Measurements from ENCODE around the gene PHYKPL. TPM values are rescaled to one million over a fixed set of nuclear protein-coding genes. Genes with fewer than 3 reads are reported as not detected.

PHYKPL gene
- total and polyA plus RNA-seq, 2 experiments from 2014 or later: 57.0 to 58.7 TPM

- Histone ChIP-seq H3K4me1 (ENCODE audit: low read depth) (no peaks in the 10 kb centered on the region), H3K9me3 (ENCODE audit: low read depth) (no peaks in the 10 kb centered on the region), H3K27ac (no peak overlapping the region), H3K36me3 (no peaks in the 10 kb centered on the region), H3K27me3 (no peaks in the 10 kb centered on the region), H3K4me3 (no peak overlapping the region)
- DNase-seq (ENCODE audit: low read depth in 1 of 2, low spot score in 1 of 2): no peak
- TF ChIP-seq CTCF (IDR thresholded peaks at IDR 0.05; ENCODE audit: low read depth, low read length): no peak
Measured at GRCh38 chr5:178186427-178186826, 46.2 kb downstream of the PHYKPL start.

- H3K4me1 ChIP-seq (ENCODE audit: low read depth): no peaks in the 10 kb centered on the region
- H3K27me3 ChIP-seq: no peaks in the 10 kb centered on the region
- no peaks in the 10 kb centered on the region for H3K9me3 ChIP-seq (ENCODE audit: low read depth)
- DNase-seq (ENCODE audit: low read depth in 1 of 2, low spot score in 1 of 2): no peak
- no peak overlapping the region for H3K4me3 ChIP-seq
- no peak for TF ChIP-seq CTCF (IDR thresholded peaks at IDR 0.05; ENCODE audit: low read depth, low read length)
- H3K27ac ChIP-seq: no peak overlapping the region
- no peaks in the 10 kb centered on the region for H3K36me3 ChIP-seq
Measured at GRCh38 chr5:178182158-178182876, 50.3 kb downstream of the PHYKPL start.

- Histone ChIP-seq H3K36me3 (no peaks in the 10 kb centered on the region), H3K27me3 (no peaks in the 10 kb centered on the region), H3K4me1 (ENCODE audit: low read depth) (no peaks in the 10 kb centered on the region), H3K27ac (no peak overlapping the region), H3K4me3 (no peak overlapping the region), H3K9me3 (ENCODE audit: low read depth) (no peaks in the 10 kb centered on the region)
- TF ChIP-seq CTCF (IDR thresholded peaks at IDR 0.05; ENCODE audit: low read depth, low read length): no peak
- DNase-seq (ENCODE audit: low read depth in 1 of 2, low spot score in 1 of 2): no peak
Measured at GRCh38 chr5:178180141-178180863, 52.3 kb downstream of the PHYKPL start.

- Histone ChIP-seq H3K27me3 (no peaks in the 10 kb centered on the region), H3K4me1 (ENCODE audit: low read depth) (no peaks in the 10 kb centered on the region), H3K27ac (no peak overlapping the region), H3K36me3 (no peaks in the 10 kb centered on the region), H3K9me3 (ENCODE audit: low read depth) (no peaks in the 10 kb centered on the region), H3K4me3 (no peak overlapping the region)
- TF ChIP-seq CTCF (IDR thresholded peaks at IDR 0.05; ENCODE audit: low read depth, low read length): no peak
- no peak for DNase-seq (ENCODE audit: low read depth in 1 of 2, low spot score in 1 of 2)
Measured at GRCh38 chr5:178177569-178177968, 55.0 kb downstream of the PHYKPL start.

- H3K4me3 ChIP-seq: no peak overlapping the region
- no peaks in the 10 kb centered on the region for H3K36me3 ChIP-seq
- H3K4me1 ChIP-seq (ENCODE audit: low read depth): no peaks in the 10 kb centered on the region
- no peak overlapping the region for H3K27ac ChIP-seq
- DNase-seq (ENCODE audit: low read depth in 1 of 2, low spot score in 1 of 2): no peak
- no peaks in the 10 kb centered on the region for H3K27me3 ChIP-seq
- no peaks in the 10 kb centered on the region for H3K9me3 ChIP-seq (ENCODE audit: low read depth)
- TF ChIP-seq CTCF (IDR thresholded peaks at IDR 0.05; ENCODE audit: low read depth, low read length): no peak
Measured at GRCh38 chr5:178176791-178177190, 55.8 kb downstream of the PHYKPL start.
